GM18519 (cell line): Measurements from ENCODE around the gene CLK1.
A peak's percentile ranks its signal among the peaks of the same experiment; 100 is the strongest.

Source experiments
- ATAC-seq: cut with Tn5 transposase; IDR thresholded peaks from one replicate; pipeline ENCODE4 v1.9.1; 2021; ENCODE audit warnings: mild to moderate bottlenecking, moderate library complexity; ENCODE audit not compliant: unreplicated experiment, low FRiP score

Gene CLK1

GRCh38 chr2:200812122-200813022 is 52.1 kb downstream of the CLK1 start:
- ATAC-seq, result peak; percentile 28

DNA sequence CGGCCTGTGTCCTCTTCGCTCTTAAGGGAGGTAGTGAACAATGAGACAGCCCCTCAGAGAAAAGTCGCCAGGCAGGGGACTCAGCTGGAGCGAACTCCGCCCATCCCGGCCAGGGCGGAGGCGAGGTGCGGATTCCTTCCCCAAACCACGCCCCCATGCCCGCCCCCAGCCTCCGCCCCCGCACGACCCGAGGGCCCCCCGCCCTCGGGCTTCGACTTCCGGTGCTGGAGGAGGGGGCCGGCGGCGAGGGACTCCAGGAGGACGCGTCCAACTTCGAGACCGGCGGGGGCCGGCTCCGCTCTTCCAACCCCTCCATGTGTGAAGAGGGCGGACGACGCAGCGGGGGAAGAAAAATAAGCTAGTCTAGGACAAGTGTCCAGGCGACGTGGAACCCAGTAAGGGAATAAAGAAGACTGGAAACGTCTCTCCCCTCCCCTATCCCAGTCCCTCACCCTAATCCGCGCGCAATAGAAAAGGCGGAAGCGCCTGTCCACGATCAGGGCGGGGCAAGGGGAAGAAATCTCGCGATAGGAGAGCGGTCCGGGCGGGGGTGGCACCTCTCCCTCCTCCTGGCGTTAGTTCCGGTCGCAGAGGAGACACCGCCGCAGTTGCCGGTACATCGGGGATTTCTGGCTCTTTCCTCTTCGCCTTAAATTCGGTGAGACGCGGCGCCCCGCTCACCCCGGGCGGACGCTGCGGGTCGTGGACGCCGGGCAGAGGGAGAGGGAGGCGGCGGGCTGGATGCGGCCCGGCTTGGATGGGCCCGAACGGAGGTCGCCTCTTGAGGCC is 52.9 kb downstream of the CLK1 start, which contains the start of gene BZW1:
TSS of gene BZW1 (plus strand) at position 578 of the 789 bp plus-strand sequence. CDS start 1,308 bp downstream, outside the sequence.
- peak; percentile 72 for ATAC-seq

- no peak for ATAC-seq
Observed at GRCh38 chr2:200810998-200811332, 53.5 kb downstream of the CLK1 start.

- ATAC-seq, result no peak
Observed at GRCh38 chr2:200810252-200810997, 54.0 kb downstream of the CLK1 start.

- no peak for ATAC-seq
Observed at GRCh38 chr2:200809506-200810251, 54.8 kb downstream of the CLK1 start.
